GM12801 (cell line): ENCODE results near the gene ADAMTSL3.

Experiments used
- TF ChIP-seq, protein P1 (sequence below): IDR thresholded peaks from one replicate; pipeline ENCODE4 v1.5.1; 2011; ENCODE audit warnings: control low read depth; ENCODE audit not compliant: insufficient read length; ENCODE audit errors: extremely low read depth

ADAMTSL3 gene

DNA sequence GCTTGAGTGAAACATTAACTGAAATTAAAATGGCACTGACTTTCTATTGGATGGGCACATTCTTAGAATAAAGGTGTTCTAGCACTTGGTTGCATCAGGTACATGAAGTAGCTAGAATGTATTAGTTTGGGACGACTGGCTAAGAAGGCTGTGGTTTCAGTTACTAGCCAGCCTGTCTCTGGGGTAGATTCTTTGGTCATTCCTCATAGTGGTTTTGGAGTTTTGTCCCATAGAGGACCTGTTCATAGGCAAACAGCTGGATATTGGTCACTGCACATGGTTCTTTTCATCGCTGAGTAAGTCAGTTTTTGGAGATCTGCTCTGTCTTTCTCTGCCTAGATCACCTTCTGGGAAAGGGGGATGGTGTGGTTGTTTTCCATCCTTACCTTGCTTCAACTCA, 55.3 kb downstream of the ADAMTSL3 start:
- TF ChIP-seq, protein P1, sequence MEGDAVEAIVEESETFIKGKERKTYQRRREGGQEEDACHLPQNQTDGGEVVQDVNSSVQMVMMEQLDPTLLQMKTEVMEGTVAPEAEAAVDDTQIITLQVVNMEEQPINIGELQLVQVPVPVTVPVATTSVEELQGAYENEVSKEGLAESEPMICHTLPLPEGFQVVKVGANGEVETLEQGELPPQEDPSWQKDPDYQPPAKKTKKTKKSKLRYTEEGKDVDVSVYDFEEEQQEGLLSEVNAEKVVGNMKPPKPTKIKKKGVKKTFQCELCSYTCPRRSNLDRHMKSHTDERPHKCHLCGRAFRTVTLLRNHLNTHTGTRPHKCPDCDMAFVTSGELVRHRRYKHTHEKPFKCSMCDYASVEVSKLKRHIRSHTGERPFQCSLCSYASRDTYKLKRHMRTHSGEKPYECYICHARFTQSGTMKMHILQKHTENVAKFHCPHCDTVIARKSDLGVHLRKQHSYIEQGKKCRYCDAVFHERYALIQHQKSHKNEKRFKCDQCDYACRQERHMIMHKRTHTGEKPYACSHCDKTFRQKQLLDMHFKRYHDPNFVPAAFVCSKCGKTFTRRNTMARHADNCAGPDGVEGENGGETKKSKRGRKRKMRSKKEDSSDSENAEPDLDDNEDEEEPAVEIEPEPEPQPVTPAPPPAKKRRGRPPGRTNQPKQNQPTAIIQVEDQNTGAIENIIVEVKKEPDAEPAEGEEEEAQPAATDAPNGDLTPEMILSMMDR, result no peak

DNA sequence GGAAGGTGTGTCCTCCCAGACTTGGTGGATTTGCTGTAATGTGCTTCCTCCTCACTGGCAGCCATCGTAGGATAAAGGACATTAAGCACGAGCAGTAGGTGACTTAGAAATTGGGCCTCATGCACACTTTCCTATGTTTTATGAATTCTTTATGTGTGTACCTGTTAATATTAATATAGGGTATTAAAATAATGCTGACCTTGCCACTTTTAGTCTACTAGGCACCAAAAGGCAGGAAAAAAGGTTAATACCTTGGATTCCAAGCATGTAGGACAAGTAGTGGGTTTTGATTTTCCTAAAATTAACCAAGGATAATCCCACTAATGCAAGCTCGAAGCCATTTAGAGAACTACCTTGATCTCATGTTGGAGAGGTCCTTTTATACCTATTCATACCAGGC, 55.9 kb downstream of the ADAMTSL3 start:
- TF ChIP-seq, protein P1, result no peak

DNA sequence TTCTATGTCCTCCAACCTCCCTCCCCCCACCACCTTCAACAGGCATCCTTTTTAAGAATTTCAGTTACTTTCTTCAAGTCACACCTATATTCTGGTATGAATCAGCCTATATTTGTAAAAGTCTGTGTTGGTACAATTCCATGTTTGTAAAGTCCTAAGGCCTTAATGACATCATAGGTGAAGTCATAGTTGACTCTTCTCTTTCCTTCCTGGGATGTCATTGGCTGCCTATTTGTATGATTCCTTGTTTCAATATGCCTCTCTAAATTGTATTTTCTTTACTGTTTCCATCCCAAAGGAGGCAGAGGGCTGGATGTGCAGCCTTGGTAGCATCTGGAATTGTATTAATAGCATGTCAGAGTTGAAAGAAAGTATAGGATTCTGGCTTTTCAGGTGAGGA, 56.5 kb downstream of the ADAMTSL3 start:
- TF ChIP-seq, protein P1, result no peak

DNA sequence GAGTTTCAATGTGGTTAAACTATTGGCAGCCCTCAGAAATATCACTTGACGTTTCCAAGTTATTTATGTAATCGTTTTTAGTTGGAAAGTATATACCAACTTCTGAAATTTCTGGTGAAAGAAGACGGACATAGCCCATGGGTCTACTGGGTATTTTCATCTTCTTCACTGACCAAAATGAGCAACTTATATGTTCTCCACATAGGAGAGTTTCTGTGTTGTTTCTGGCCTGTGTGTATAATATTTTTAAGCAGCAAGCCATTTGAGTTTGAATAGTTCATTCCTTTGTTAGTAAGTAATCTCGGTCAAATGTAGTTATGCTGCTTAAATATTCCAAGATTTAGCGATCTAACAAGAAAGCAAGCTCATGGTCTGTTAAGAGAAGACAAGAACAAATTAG, 57.3 kb downstream of the ADAMTSL3 start:
- TF ChIP-seq, protein P1, result no peak

DNA sequence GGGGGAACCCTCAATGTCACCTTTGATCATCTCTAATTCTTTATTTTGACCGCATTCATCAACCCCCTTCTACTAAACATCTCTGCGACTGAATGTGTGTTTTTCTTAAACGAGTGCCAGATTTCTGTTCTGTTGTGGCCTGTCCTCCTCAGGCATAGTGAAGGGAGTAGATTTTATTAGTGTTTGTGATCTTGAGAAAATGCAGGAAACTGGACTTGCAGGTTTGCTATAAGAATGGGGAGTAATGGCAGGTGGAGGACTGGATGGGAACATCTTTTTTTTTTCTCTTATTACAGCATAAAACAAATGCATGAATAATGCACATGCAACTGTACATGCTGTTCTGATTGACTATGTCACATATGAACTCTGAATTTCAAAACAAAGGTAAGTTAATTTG, 59.3 kb downstream of the ADAMTSL3 start:
- TF ChIP-seq, protein P1, result no peak

DNA sequence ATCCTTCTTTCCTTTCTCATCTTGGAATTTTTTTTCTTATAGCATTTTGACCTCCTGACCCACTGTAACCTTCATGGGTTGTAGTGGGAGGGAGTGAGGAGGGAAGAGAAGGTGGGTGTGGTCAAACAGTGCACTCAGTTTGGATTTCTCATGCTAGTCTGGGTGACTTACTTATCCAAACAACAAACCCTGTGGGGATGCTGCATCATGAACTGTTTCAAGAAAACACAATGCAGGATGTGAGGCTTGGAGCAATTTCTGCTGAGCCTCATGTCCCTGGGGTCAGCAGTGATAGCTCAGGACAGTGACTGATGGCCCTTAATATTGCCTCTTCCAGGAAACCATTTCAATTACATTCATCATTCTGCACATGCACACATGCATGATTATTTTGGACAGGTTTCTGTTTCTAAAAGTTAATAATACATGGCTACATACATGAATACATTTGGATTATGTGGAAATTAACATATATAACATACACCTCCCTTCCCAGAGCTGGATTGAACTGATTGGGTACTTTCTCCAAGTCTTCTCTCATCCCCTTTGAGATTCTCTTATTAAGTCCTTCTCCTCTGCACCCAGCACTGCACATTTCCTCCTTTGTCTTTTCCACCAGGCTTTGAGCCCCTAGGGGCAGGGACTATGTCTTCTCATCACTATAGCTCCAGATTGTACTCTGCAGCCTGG, 61.2 kb downstream of the ADAMTSL3 start:
- TF ChIP-seq, protein P1, result no peak

DNA sequence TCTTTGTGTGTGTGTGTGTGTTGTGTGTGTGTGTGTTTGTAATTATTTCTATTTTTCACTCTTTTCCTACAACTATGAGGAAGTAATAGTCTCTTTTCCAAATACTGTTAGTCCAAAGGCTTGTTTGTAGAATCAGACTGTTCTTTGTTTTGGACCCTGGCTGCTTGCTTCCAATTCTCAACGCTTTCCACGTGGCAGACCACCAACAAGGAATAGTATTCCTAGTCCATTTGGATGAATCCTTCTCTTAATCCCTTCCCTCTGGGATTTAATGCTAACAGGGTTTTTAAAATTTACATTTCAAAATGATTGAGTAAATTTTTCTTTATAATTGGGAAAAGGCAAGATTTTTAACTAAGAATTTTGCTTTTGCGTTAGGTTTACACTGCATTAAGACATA, 62.7 kb downstream of the ADAMTSL3 start:
- TF ChIP-seq, protein P1, result no peak

DNA sequence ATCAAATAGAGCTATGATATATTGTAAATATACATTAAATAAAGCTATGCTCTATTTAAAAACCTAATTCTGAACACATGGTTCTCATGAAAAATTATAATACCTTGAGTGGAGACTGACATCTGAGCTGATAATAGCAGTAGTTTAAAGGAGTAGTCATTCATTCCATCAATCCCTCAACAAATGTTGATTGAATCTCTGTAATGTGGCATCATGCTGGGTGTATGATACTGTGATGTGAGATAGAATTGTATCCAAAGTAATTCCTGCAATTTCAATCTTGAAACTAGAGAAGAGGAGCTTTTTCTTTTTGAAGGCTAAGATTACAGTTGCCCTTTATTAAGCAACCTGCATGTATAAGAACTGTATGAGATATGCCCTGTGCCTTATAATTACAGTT, 63.1 kb downstream of the ADAMTSL3 start:
- TF ChIP-seq, protein P1, result no peak
